AG04450 (cell line): Measurements from ENCODE around the gene NUP98. TPM values are rescaled to one million over a fixed set of nuclear protein-coding genes. Genes with fewer than 3 reads are reported as not detected.

Experiments
- CTCF ChIA-PET: fragments of 300-600, 350-600 bp; formaldehyde crosslinking; extraction: SDS; loops from one replicate; lab custom pipeline; 2022; ENCODE audit warnings: antibody characterized with exemption, inconsistent platforms; lab: Charles Lee
- POLR2A ChIA-PET: fragments of 350-600 bp; formaldehyde crosslinking; extraction: SDS; loops from one replicate; lab custom pipeline; 2021; ENCODE audit warnings: antibody characterized with exemption, inconsistent platforms; lab: Yijun Ruan, JAX
- DNase-seq: peaks from one replicate; pipeline ENCODE4 v3.0.0-alpha.2; 2011; ENCODE audit warnings: low read depth, low spot score
- H3K27ac ChIP-seq: one replicate; pipeline ENCODE4 v1.5.1; 2012; ENCODE audit warnings: low read depth, low read length, control low read depth
- H3K27me3 ChIP-seq: one replicate; pipeline ENCODE4 v1.6.0; 2012; ENCODE audit warnings: low read length; ENCODE audit not compliant: control insufficient read depth, insufficient read depth
- H3K4me3 ChIP-seq: 2 replicates; pipeline ENCODE4 v1.5.1; 2011; ENCODE audit warnings: mild to moderate bottlenecking, low read depth, low read length, control low read depth
- H3K9me3 ChIP-seq: 2 replicates; pipeline ENCODE4 v1.5.1; 2012; ENCODE audit warnings: low read length; ENCODE audit not compliant: control insufficient read depth, insufficient read depth
- CTCF ChIP-seq: IDR thresholded peaks from 2 replicates; pipeline ENCODE4 v1.5.1; 2011; ENCODE audit warnings: low read depth, low read length, control low read depth, inconsistent platforms
- polyA plus RNA-seq: library from polyadenylated mRNA; depleted of rRNA; stranded (reverse); fragments of >200 nt; gene quantifications from 2 replicates; pipeline ENCODE4 v1.2.3, GENCODE V29; 2011

Gene NUP98
- polyA plus RNA-seq, 1 experiment, result 90.7 TPM

- Histone ChIP-seq H3K27me3 (peaks cover 22% of the 10 kb centered on the region), H3K27ac (no peak overlapping the region), H3K9me3 (no peaks in the 10 kb centered on the region; the same call in 1 of the 2 replicates), H3K4me3 (no peak overlapping the region)
- ChIA-PET CTCF (no interaction called here), POLR2A (no interaction called here)
- no peak for DNase-seq
- TF ChIP-seq CTCF, result no peak
Measured at GRCh38 chr11:3637201-3637600, 160.2 kb downstream of the NUP98 start.

GRCh38 chr11:3635641-3636375, 161.5 kb downstream of the NUP98 start:
- ChIA-PET POLR2A (no interaction called here), CTCF (no interaction called here)

GRCh38 chr11:3632070-3632660, 165.2 kb downstream of the NUP98 start:
- no peak for TF ChIP-seq CTCF
- no peak overlapping the region for H3K4me3 ChIP-seq
- no peak overlapping the region for H3K27ac ChIP-seq
- ChIA-PET POLR2A (no interaction called here), CTCF (interaction anchor here (1.2 kb wide), 1 partner anchor 22 kb away, joined by 4 read pairs; no protein-coding TSS in a partner anchor)
- peaks cover 15% of the 10 kb centered on the region for H3K27me3 ChIP-seq
- no peaks in the 10 kb centered on the region for H3K9me3 ChIP-seq
- no peak for DNase-seq

More at GRCh38 chr11:3635641-3636375, 161.5 kb downstream of the NUP98 start:
- no peak for DNase-seq
- H3K27me3 ChIP-seq, result peaks cover 17% of the 10 kb centered on the region
- no peaks in the 10 kb centered on the region for H3K9me3 ChIP-seq
- no peak for TF ChIP-seq CTCF
- H3K4me3 ChIP-seq, result no peak overlapping the region
- no peak overlapping the region for H3K27ac ChIP-seq

- no peak for TF ChIP-seq CTCF
- Histone ChIP-seq H3K4me3 (no peak overlapping the region), H3K9me3 (peaks cover 3% of the 10 kb centered on the region; the same call in 1 of the 2 replicates), H3K27ac (no peak overlapping the region), H3K27me3 (peaks cover 12% of the 10 kb centered on the region)
- ChIA-PET POLR2A (no interaction called here), CTCF (interaction anchor here (1.2 kb wide), 1 partner anchor 22 kb away, joined by 4 read pairs; no protein-coding TSS in a partner anchor)
- DNase-seq, result no peak
Measured at GRCh38 chr11:3631331-3631730, 166.0 kb downstream of the NUP98 start.

- no peak for TF ChIP-seq CTCF
- DNase-seq, result peak; percentile 51
- ChIA-PET POLR2A (no interaction called here), CTCF (interaction anchor here (0.7 to 1.1 kb wide), 2 partner anchors 16 to 76 kb away, joined by 3 read pairs; no protein-coding TSS in a partner anchor)
- Histone ChIP-seq H3K27me3 (peaks cover 3% of the 10 kb centered on the region), H3K4me3 (no peak overlapping the region), H3K27ac (peak overlapping the region; percentile 47), H3K9me3 (peaks cover 4% of the 10 kb centered on the region; the same call in 1 of the 2 replicates)
Measured at GRCh38 chr11:3627291-3627690, 170.1 kb downstream of the NUP98 start.
